ENCODE measurements around the gene RREB1. TPM values are rescaled to one million over a fixed set of nuclear protein-coding genes. Genes with fewer than 3 reads are reported as not detected.

RREB1 gene
- total RNA-seq, 1 donor from 2014 or later: 16.6 TPM

DNA sequence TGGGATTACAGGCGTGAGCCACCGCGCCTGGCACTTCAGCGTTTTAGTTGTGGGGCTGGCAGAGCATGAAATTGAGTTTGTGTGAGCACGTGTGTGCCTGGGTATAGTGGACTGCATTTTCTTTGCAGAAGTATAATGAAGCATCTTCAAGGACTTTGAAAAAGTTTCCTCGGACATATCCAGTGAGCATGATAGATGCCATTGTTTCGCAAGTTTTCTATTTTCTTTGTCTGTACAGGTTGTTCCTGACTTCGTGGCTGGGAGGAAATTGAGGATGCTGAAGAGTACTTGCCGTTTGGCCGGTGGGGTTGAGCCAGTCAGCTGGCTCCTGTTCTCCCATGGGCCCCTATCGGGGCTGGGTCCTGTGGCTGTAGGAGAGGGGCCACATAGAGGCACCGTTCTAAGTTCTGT is 55.9 kb downstream of the RREB1 start:
- TF ChIP-seq, protein P1, sequence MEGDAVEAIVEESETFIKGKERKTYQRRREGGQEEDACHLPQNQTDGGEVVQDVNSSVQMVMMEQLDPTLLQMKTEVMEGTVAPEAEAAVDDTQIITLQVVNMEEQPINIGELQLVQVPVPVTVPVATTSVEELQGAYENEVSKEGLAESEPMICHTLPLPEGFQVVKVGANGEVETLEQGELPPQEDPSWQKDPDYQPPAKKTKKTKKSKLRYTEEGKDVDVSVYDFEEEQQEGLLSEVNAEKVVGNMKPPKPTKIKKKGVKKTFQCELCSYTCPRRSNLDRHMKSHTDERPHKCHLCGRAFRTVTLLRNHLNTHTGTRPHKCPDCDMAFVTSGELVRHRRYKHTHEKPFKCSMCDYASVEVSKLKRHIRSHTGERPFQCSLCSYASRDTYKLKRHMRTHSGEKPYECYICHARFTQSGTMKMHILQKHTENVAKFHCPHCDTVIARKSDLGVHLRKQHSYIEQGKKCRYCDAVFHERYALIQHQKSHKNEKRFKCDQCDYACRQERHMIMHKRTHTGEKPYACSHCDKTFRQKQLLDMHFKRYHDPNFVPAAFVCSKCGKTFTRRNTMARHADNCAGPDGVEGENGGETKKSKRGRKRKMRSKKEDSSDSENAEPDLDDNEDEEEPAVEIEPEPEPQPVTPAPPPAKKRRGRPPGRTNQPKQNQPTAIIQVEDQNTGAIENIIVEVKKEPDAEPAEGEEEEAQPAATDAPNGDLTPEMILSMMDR (IDR thresholded peaks at IDR 0.05; ENCODE audit: insufficient read depth, low read length, severe bottlenecking): no peak
- Histone ChIP-seq H3K36me3 (ENCODE audit: control insufficient read depth, insufficient read depth, low read length) (peaks cover 5% of the 10 kb centered on the region), H3K27me3 (ENCODE audit: control insufficient read depth, insufficient read depth, low read length) (no peaks in the 10 kb centered on the region), H3K4me3 (ENCODE audit: low read depth, low read length) (no peak overlapping the region)
- DNase-seq (ENCODE audit: low read depth) (no peak), FAIRE-seq (no peak)

DNA sequence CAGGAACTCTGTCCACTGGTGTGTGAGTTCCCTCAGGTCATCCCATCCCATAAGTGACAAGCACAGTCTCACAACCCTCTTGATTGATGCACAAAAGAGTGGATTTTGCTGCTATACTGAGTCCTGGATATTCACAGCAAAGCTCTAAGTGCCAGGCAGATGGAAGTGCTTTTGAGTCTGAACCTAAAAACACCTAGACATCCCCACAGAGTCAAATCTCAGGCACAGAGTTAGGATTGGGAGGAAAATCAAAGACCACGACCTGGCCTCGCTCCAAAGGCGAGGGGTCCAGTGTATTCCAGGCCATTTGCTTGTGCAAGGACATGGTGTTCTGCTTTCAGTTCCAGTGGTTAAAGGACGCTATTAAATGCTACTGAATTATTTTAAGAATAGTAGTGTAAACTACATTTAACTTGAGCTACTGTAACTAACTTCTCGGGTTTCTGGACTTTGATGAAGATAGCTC is 56.8 kb downstream of the RREB1 start:
- H3K36me3 ChIP-seq (ENCODE audit: control insufficient read depth, insufficient read depth, low read length): peaks cover 5% of the 10 kb centered on the region
- no peak overlapping the region for H3K4me3 ChIP-seq (ENCODE audit: low read depth, low read length)
- no peaks in the 10 kb centered on the region for H3K27me3 ChIP-seq (ENCODE audit: control insufficient read depth, insufficient read depth, low read length)
- no peak for FAIRE-seq
- no peak for DNase-seq (ENCODE audit: low read depth)
- TF ChIP-seq, protein P1 (IDR thresholded peaks at IDR 0.05; ENCODE audit: insufficient read depth, low read length, severe bottlenecking): no peak

GRCh38 chr6:7165002-7165889 is 57.5 kb downstream of the RREB1 start:
- TF ChIP-seq, protein P1 (IDR thresholded peaks at IDR 0.05; ENCODE audit: insufficient read depth, low read length, severe bottlenecking): no peak
- no peak for FAIRE-seq
- Histone ChIP-seq H3K27me3 (ENCODE audit: control insufficient read depth, insufficient read depth, low read length) (no peaks in the 10 kb centered on the region), H3K36me3 (ENCODE audit: control insufficient read depth, insufficient read depth, low read length) (peaks cover 5% of the 10 kb centered on the region), H3K4me3 (ENCODE audit: low read depth, low read length) (no peak overlapping the region)
- no peak for DNase-seq (ENCODE audit: low read depth)

DNA sequence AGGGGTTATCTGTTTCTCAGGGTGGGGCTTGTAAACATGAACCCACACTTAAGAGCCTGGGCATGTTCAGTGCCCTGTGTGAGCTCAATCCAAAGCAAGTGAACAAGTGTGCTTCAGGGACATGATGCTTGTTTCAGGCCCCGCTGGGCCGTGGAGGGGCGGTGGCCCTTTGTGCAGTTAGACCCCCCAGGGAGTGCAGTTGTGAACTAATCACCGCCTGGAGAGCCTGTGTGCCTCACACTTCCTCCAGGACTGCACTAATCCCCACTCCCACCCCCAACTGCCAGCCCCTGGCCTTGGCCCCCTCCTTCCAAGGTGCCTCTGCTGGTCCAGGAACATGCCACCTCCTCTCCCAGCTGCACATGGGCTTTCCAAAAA is 58.1 kb downstream of the RREB1 start:
- Histone ChIP-seq H3K4me3 (ENCODE audit: low read depth, low read length) (no peak overlapping the region), H3K36me3 (ENCODE audit: control insufficient read depth, insufficient read depth, low read length) (peaks cover 7% of the 10 kb centered on the region), H3K27me3 (ENCODE audit: control insufficient read depth, insufficient read depth, low read length) (no peaks in the 10 kb centered on the region)
- FAIRE-seq: no peak
- TF ChIP-seq, protein P1 (IDR thresholded peaks at IDR 0.05; ENCODE audit: insufficient read depth, low read length, severe bottlenecking): no peak
- no peak for DNase-seq (ENCODE audit: low read depth)

DNA sequence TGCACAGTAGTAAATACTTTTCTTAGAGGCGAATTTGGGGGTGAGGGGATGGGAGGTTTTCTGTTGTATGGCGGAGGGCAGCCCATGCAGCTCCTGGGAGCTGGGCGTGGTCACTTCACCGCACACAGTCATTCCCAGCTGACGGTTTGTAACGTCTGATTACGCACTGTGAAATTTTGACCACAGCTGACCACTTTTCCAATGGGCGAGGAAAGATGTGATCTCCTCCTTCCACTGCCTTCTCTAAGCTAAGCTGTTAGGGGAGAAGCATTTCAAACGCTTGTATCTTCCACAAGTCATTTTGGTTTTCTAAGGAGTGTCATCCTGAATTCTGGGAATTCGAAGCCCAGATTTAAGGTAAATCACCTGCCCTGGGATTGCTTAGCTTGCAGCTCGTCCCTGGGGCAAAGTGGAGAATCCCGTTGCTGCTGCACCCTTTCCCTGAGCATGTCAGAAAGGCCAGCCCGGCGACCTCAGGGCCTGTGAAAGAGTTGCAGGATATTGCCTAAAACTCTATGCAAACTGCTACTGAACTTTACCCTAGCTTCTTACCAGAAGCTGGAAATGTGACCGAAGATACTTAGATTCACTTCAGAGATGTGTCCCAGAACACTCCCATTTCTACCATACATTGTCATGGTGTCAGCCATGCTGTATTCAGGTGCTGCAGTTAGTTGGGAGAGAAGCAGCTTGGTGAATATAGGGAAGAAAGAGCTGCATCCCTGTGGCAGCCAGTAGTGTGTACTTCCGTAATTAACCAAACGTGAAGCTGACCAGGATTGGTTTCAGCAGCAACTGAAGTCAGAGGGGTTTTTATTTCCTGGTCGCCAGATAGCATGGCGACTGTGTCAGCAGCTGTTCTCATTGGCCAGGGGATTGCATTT is 58.9 kb downstream of the RREB1 start:
- no peak for FAIRE-seq

More for the DNA sequence above, 58.9 kb downstream of the RREB1 start:
- Histone ChIP-seq H3K36me3 (ENCODE audit: control insufficient read depth, insufficient read depth, low read length) (peaks cover 7% of the 10 kb centered on the region), H3K27me3 (ENCODE audit: control insufficient read depth, insufficient read depth, low read length) (no peaks in the 10 kb centered on the region), H3K4me3 (ENCODE audit: low read depth, low read length) (no peak overlapping the region)
- TF ChIP-seq, protein P1 (IDR thresholded peaks at IDR 0.05; ENCODE audit: insufficient read depth, low read length, severe bottlenecking): no peak
- DNase-seq (ENCODE audit: low read depth): no peak

Measured in bronchial epithelial cell (primary cell).